Omental fat pad (tissue), 4 donors: ENCODE results near the gene TIGD1. TPM values are rescaled to one million over a fixed set of nuclear protein-coding genes. Genes with fewer than 3 reads are reported as not detected.

Experiments
- ATAC-seq: fragments of 150-250 bp; one replicate; pipeline ENCODE4 v1.9.1; 2016; ENCODE audit warnings: mild to moderate bottlenecking, moderate library complexity; ENCODE audit not compliant: low FRiP score
- DNase-seq: peaks from one replicate; pipeline ENCODE4 v3.0.0-alpha.2; 2019; ENCODE audit warnings: low spot score
- CTCF ChIP-seq, 3 donors: fragments of 450-650 bp; IDR thresholded peaks; one replicate each; pipeline ENCODE4 v1.5.1; 2016 to 2017; ENCODE audit warnings: antibody characterized with exemption in 3 of 3, mild to moderate bottlenecking in 3 of 3, moderate library complexity in 2 of 3
- total RNA-seq, 4 donors: library from RNA; depleted of rRNA; stranded (reverse); fragments of >200 nt; gene quantifications; one replicate each; pipeline ENCODE4 v1.1.0, GENCODE V29; 2016

The TIGD1 gene
- total RNA-seq, 4 donors from 2014 or later: 1.5 to 3.8 (median 2.4) TPM

- TF ChIP-seq CTCF (IDR thresholded peaks at IDR 0.05): no peak
- no peak for DNase-seq
- no peak for ATAC-seq
Observed at GRCh38 chr2:232543491-232543890, 6.9 kb downstream of the TIGD1 start.

GRCh38 chr2:232542715-232543467 is 7.5 kb downstream of the TIGD1 start:
- no peak for DNase-seq
- TF ChIP-seq CTCF (IDR thresholded peaks at IDR 0.05): no peak
- ATAC-seq: no peak

DNA sequence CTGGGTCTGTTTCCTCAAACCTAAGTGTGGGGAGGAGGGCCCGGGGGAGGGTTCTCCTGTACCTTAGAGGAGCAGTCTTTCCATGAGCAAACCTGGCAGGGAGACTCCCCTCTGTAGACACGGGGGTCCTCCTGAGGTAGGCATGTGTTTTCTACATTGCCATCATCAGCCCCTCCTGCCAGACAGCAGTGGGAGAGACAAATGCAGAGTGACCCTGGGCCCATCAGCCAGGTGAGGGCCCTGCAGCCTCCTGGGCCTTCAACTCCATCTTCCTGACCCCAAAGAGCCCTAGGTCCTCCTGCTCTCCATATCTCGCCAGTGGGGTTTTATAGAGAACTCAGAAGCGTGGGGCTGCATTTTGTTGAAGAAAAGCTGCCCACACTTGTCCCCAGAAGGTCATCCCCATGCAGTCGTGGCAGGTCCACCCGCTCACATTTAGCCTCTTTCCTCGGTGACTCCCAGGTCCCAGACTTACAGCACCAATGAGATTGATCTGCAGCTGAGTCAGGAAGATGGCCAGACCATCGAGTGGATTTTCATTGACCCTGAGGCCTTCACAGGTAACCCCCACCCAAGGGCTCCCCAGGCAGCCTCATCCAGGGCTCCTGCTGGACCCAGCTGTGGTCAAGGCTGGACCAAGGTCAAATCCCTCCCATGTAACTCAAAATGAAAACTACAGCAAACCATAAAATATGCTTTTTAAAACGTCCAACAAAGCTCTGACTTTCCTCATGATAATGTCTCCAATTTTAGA is 8.2 kb downstream of the TIGD1 start:
- DNase-seq (no peak), ATAC-seq (no peak)

GRCh38 chr2:232541195-232541960 is 9.0 kb downstream of the TIGD1 start:
- DNase-seq (no peak), ATAC-seq (no peak)
- no peak for TF ChIP-seq CTCF (IDR thresholded peaks at IDR 0.05)

More for the DNA sequence above, 8.2 kb downstream of the TIGD1 start:
- no peak for TF ChIP-seq CTCF (IDR thresholded peaks at IDR 0.05)

GRCh38 chr2:232540441-232541041 is 9.8 kb downstream of the TIGD1 start:
- ATAC-seq: no peak
- no peak for TF ChIP-seq CTCF (IDR thresholded peaks at IDR 0.05)
- DNase-seq: no peak

DNA sequence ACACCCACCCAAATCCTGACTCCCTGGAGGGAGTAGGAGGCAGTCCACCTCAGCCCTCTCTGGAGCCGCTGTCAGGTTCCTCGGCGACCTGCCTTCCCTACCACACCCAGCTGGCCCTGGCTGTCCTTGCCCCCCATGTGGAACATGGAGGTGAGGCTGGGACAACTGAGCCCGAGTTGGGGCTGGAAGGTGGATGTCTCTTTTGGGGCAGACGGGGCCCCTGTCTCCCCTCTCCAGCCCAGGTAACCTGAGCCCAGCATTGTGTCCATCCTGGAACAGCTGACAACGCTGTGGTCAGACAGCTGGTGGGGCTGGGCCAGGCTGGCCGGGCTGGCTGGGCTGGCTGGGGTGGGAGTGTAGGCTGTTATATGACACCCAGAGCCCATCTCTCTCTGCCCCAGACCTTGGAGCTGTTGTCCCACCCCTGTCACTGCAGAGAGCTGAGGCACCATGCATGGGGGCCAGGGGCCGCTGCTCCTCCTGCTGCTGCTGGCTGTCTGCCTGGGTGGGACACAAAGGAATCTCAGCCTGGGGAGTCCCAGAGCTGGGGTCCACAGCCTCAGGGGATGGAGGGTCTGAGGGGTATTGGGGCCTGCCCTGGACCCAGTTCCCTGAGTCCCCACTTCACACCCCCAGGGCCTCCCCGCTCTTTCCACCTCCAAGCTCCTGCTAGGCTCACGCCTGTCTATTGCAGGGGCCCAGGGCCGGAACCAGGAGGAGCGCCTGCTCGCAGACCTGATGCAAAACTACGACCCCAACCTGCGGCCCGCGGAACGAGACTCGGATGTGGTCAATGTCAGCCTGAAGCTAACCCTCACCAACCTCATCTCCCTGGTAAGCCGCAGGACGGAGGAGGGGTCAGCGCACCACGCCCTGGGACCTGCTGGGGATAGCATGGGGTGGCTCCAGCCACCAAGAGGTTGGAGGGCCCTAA is 10.8 kb downstream of the TIGD1 start, which contains the start of gene CHRNG:
Gene CHRNG, plus strand, starts transcription at position 395 of the 934 bp plus-strand sequence. Its CDS starts 56 bp downstream, at position 451.
- DNase-seq: no peak
- peak; percentile 28 for ATAC-seq
- no peak for TF ChIP-seq CTCF (IDR thresholded peaks at IDR 0.05)
